ENCODE data around the gene PITPNC1. TPM values are rescaled to one million over a fixed set of nuclear protein-coding genes. Genes with fewer than 3 reads are reported as not detected.

PITPNC1 gene
- total RNA-seq, 4 donors from 2014 or later = 8.0 to 20.4 (median 9.6) TPM

GRCh38 chr17:67549820-67550219 lies 172.7 kb downstream of the PITPNC1 start:
- WGBS, 2 donors = 80 to 81% methylated on average over 9 of the region's 9 CpGs
- no peak for DNase-seq (ENCODE audit: low spot score in 2 of 2)
- Histone ChIP-seq H3K4me3 (no peak overlapping the region), H3K36me3 (no peaks in the 10 kb centered on the region), H3K27ac (no peak overlapping the region), H3K9me3 (no peaks in the 10 kb centered on the region), H3K27me3 (no peaks in the 10 kb centered on the region), H3K4me1 (peaks cover 0 to 12% (median 0%) of the 10 kb centered on the region in 4 donors)
- TF ChIP-seq CTCF (IDR thresholded peaks at IDR 0.05) (no peak), POLR2A (IDR thresholded peaks at IDR 0.05) (no peak), EP300 (IDR thresholded peaks at IDR 0.05) (peak in 1 of 2 donors; percentile 48)

- H3K36me3 ChIP-seq = peaks cover 0 to 7% (median 0%) of the 10 kb centered on the region in 3 donors
- WGBS, 2 donors = 93 to 96% methylated on average over 6 of the region's 6 CpGs
- no peak for DNase-seq (ENCODE audit: low spot score in 2 of 2)
- no peaks in the 10 kb centered on the region for H3K27me3 ChIP-seq
- H3K9me3 ChIP-seq = peaks cover 0 to 6% (median 0%) of the 10 kb centered on the region in 4 donors
- H3K4me3 ChIP-seq = no peak overlapping the region
- no peak overlapping the region for H3K27ac ChIP-seq
- TF ChIP-seq POLR2A (IDR thresholded peaks at IDR 0.05) = no peak
- TF ChIP-seq CTCF (IDR thresholded peaks at IDR 0.05) = no peak
- TF ChIP-seq EP300 (IDR thresholded peaks at IDR 0.05) = no peak
- no peaks in the 10 kb centered on the region for H3K4me1 ChIP-seq
Measured at GRCh38 chr17:67554634-67555033, 177.6 kb downstream of the PITPNC1 start.

- Histone ChIP-seq H3K27me3 (no peaks in the 10 kb centered on the region), H3K4me3 (no peak overlapping the region), H3K27ac (no peak overlapping the region), H3K9me3 (peaks cover 0 to 6% (median 0%) of the 10 kb centered on the region in 4 donors), H3K36me3 (peaks cover 0 to 7% (median 0%) of the 10 kb centered on the region in 3 donors), H3K4me1 (no peaks in the 10 kb centered on the region)
- no peak for TF ChIP-seq POLR2A (IDR thresholded peaks at IDR 0.05)
- TF ChIP-seq CTCF (IDR thresholded peaks at IDR 0.05) = no peak
- TF ChIP-seq EP300 (IDR thresholded peaks at IDR 0.05) = no peak
- DNase-seq (ENCODE audit: low spot score in 2 of 2) = no peak
- 91 to 96% methylated on average over 1 of the region's 1 CpG for WGBS, 2 donors
Measured at GRCh38 chr17:67555855-67556254, 178.8 kb downstream of the PITPNC1 start.

GRCh38 chr17:67557052-67557845 lies 180.2 kb downstream of the PITPNC1 start:
- 90 to 92% methylated on average over 11 of the region's 11 CpGs for WGBS, 2 donors
- no peak overlapping the region for H3K4me3 ChIP-seq
- H3K36me3 ChIP-seq = peaks cover 0 to 7% (median 0%) of the 10 kb centered on the region in 3 donors
- DNase-seq (ENCODE audit: low spot score in 2 of 2) = no peak
- peaks cover 0 to 6% (median 0%) of the 10 kb centered on the region in 4 donors for H3K9me3 ChIP-seq
- no peaks in the 10 kb centered on the region for H3K27me3 ChIP-seq
- TF ChIP-seq CTCF (IDR thresholded peaks at IDR 0.05) = no peak
- no peak for TF ChIP-seq EP300 (IDR thresholded peaks at IDR 0.05)
- TF ChIP-seq POLR2A (IDR thresholded peaks at IDR 0.05) = no peak
- no peak overlapping the region for H3K27ac ChIP-seq
- no peaks in the 10 kb centered on the region for H3K4me1 ChIP-seq

- WGBS, 2 donors = 75 to 76% methylated on average over 5 of the region's 5 CpGs
- DNase-seq (ENCODE audit: low spot score in 2 of 2) = no peak
- no peak for TF ChIP-seq CTCF (IDR thresholded peaks at IDR 0.05)
- no peak for TF ChIP-seq POLR2A (IDR thresholded peaks at IDR 0.05)
- TF ChIP-seq EP300 (IDR thresholded peaks at IDR 0.05) = no peak
Measured at GRCh38 chr17:67557921-67558320, 180.8 kb downstream of the PITPNC1 start.

More at GRCh38 chr17:67557921-67558320, 180.8 kb downstream of the PITPNC1 start:
- H3K27ac ChIP-seq = no peak overlapping the region
- no peaks in the 10 kb centered on the region for H3K4me1 ChIP-seq
- H3K27me3 ChIP-seq = no peaks in the 10 kb centered on the region
- peaks cover 0 to 7% (median 0%) of the 10 kb centered on the region in 3 donors for H3K36me3 ChIP-seq
- H3K9me3 ChIP-seq = peaks cover 0 to 6% (median 0%) of the 10 kb centered on the region in 4 donors
- H3K4me3 ChIP-seq = no peak overlapping the region

Measured in tibial nerve (tissue), 4 donors.